ENCODE data around the gene VAT1L.

Gene VAT1L

DNA sequence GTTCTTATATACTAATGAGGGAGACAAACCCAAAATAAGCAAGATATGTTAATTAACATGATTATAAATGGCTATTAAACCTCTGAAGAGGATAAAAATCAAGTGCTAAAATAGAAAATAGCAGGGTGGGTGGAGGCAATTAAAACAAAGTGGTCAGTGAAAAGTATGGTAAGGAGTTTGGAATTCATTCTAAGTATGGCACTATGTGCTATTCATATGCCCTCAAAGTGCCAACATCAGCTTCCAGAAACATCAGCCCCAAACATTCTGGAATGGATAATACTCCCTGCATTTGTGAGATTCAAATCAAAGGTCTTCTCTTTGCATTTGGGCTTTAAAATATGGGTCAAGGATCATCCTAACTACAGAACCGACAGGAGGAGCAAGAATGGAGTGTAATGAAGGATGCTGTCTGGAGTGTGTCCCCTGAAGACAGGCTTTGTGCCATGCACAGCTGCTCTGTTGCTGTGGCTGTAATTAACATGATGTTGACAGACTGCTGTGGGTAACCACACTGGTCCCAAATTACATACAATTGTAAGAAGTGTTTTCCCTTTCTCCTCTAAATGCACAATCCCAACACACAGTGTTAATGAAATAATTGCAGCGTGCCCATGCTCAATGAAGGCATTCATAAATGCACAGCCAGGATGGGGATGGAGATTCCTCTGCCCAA lies 93.1 kb downstream of the VAT1L start:
- Histone ChIP-seq H3K36me3 (no peaks in the 10 kb centered on the region), H3K27me3 (no peaks in the 10 kb centered on the region)
- no peak for TF ChIP-seq CTCF (IDR thresholded peaks at IDR 0.05; ENCODE audit: low read depth, low read length)

GRCh38 chr16:77882358-77882757 lies 94.0 kb downstream of the VAT1L start:
- no peaks in the 10 kb centered on the region for H3K36me3 ChIP-seq
- no peak overlapping the region for H3K4me3 ChIP-seq (ENCODE audit: low read depth, low read length)
- no peaks in the 10 kb centered on the region for H3K4me1 ChIP-seq
- no peaks in the 10 kb centered on the region for H3K27me3 ChIP-seq
- no peaks in the 10 kb centered on the region; the same call in 1 of the 2 replicates for H3K9me3 ChIP-seq
- DNase-seq = no peak
- TF ChIP-seq CTCF (IDR thresholded peaks at IDR 0.05; ENCODE audit: low read depth, low read length) = no peak

More for the DNA sequence above, 93.1 kb downstream of the VAT1L start:
- no peaks in the 10 kb centered on the region; the same call in 1 of the 2 replicates for H3K9me3 ChIP-seq
- no peak overlapping the region for H3K4me3 ChIP-seq (ENCODE audit: low read depth, low read length)
- no peaks in the 10 kb centered on the region for H3K4me1 ChIP-seq
- no peak for DNase-seq

DNA sequence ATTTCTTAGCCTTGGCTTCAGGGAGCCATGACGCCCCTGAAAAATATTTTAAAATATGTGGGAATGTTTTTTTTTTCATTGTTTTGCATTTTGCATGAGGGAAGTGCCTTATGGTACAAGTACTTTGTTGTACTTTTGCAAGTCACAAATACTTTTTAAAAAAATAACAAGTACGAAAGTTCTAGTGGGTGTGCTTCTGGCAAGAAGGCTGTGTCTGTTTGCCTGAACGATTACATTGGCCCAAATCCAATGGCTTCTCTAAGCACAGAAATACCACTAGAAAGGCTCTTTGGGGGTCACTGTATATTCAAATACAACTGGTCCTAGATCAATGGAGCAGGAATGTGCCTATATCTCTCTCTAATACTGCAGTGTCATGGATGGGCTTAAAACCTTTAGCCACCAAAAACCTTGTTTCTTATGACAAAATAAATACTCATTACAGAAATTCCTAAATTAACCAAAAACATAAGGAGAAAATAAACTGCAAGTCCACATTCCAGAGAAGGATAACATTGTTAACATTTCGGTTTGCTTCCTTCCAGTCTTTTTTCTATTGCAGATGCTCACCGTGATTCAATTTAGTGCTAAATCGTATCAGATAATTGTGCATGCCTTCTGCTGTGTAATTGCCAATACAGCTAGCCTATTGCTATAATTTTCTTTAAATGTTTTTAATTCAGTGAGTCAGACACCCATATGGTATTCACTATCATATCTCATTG lies 97.4 kb downstream of the VAT1L start:
- Histone ChIP-seq H3K4me3 (ENCODE audit: low read depth, low read length) (no peak overlapping the region), H3K36me3 (no peaks in the 10 kb centered on the region), H3K4me1 (no peaks in the 10 kb centered on the region), H3K27me3 (no peaks in the 10 kb centered on the region), H3K9me3 (no peaks in the 10 kb centered on the region; the same call in 1 of the 2 replicates)
- DNase-seq = no peak
- TF ChIP-seq CTCF (IDR thresholded peaks at IDR 0.05; ENCODE audit: low read depth, low read length) = no peak

- no peaks in the 10 kb centered on the region for H3K36me3 ChIP-seq
- TF ChIP-seq CTCF (IDR thresholded peaks at IDR 0.05; ENCODE audit: low read depth, low read length) = no peak
- no peak overlapping the region for H3K4me3 ChIP-seq (ENCODE audit: low read depth, low read length)
- H3K9me3 ChIP-seq = no peaks in the 10 kb centered on the region; the same call in none of the 2 replicates
- DNase-seq = no peak
- no peaks in the 10 kb centered on the region for H3K27me3 ChIP-seq
- no peaks in the 10 kb centered on the region for H3K4me1 ChIP-seq
These were observed 100.5 kb downstream of the VAT1L start for GRCh38 chr16:77888871-77889270.

DNA sequence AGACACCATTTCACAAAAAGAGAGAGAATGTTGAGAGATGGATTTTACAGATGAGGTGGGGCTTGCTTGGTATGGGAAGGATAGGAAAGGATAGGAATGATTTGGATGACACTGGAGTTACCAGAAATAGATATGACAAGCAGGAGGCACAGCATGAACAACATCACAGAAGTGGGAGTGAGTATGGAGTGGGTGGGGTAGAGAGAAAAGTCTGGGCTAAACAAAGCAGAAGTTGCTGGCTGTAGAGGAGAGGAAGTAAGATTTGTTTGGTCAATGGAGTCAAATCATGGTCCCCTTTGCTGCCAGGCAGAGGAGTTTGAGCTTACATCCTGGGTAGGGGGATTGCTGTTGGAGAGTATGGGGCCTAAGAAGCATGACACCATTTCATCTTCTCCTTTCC lies 101.7 kb downstream of the VAT1L start:
- Histone ChIP-seq H3K36me3 (no peaks in the 10 kb centered on the region), H3K4me3 (ENCODE audit: low read depth, low read length) (no peak overlapping the region), H3K27me3 (no peaks in the 10 kb centered on the region), H3K9me3 (no peaks in the 10 kb centered on the region; the same call in none of the 2 replicates), H3K4me1 (no peaks in the 10 kb centered on the region)
- no peak for TF ChIP-seq CTCF (IDR thresholded peaks at IDR 0.05; ENCODE audit: low read depth, low read length)
- DNase-seq = no peak

- TF ChIP-seq CTCF (IDR thresholded peaks at IDR 0.05; ENCODE audit: low read depth, low read length) = no peak
- no peak for DNase-seq
- Histone ChIP-seq H3K4me3 (ENCODE audit: low read depth, low read length) (no peak overlapping the region), H3K27me3 (no peaks in the 10 kb centered on the region), H3K36me3 (no peaks in the 10 kb centered on the region), H3K9me3 (no peaks in the 10 kb centered on the region; the same call in none of the 2 replicates), H3K4me1 (no peaks in the 10 kb centered on the region)
These were observed 105.8 kb downstream of the VAT1L start for GRCh38 chr16:77894162-77894561.

All from BE2C (cell line).